ENCODE data around the gene NBEAL1.
"Not testable (repeated sequence)": the region's sequence is repeated elsewhere in the genome, so short reads cannot be mapped to it uniquely, and the experiment has no call there.

Gene NBEAL1

DNA sequence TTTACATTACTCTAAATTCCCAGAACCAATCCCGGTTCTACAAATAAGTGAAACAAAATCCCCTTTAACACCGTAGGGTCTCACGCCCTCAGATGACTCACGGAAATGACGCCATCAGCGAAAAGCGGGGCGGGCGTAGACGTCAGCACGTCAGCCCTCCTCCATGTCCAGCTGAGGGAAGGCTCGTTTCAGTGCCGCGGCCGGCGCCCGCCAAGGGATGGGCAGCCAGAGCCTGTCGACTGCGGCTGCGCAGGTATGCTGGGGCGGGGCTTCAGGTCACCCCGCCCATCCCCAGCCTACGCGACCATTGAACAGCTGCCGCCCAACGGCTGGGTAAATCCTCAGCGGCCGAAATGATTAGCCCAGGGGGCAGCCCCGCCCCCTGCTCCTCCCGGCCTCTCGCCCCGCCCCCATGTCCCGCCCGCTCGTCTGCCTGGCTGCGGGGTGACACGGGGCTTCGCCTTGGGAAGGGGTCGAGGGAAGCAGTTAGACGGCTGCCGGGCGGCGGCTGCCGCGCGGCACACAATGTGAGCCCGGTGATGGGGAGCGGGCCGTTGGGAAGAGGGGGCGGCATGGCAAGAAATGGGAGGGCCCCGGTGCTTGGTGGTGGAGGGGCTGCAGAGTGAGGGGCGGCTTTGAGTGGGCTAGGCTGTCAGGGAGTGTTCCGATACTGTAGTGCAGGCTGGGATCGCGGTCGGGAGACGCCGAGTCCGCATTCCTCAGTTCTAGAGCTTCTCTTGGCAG is at the start of gene NBEAL1:
TSS of gene NBEAL1 (plus strand) at position 420 of the 744 bp plus-strand sequence. CDS start 1,510 bp downstream, outside the sequence.
- Histone ChIP-seq H3K27ac (ENCODE audit: poor library complexity, severe bottlenecking) (peak within 1 kb of the TSS; percentile 55), H3K4me3 (ENCODE audit: severe bottlenecking) (peak within 1 kb of the TSS; percentile 65), H3K9me3 (ENCODE audit: severe bottlenecking) (no peaks in the 10 kb centered on the region), H3K4me1 (ENCODE audit: insufficient read depth, poor library complexity, severe bottlenecking) (peaks cover 10% of the 10 kb centered on the region), H3K27me3 (ENCODE audit: insufficient read depth, poor library complexity, severe bottlenecking) (no peaks in the 10 kb centered on the region), H3K36me3 (ENCODE audit: low read depth) (peaks cover 23% of the 10 kb centered on the region; the same call in 1 of the 2 replicates)
- TF ChIP-seq, protein P1, sequence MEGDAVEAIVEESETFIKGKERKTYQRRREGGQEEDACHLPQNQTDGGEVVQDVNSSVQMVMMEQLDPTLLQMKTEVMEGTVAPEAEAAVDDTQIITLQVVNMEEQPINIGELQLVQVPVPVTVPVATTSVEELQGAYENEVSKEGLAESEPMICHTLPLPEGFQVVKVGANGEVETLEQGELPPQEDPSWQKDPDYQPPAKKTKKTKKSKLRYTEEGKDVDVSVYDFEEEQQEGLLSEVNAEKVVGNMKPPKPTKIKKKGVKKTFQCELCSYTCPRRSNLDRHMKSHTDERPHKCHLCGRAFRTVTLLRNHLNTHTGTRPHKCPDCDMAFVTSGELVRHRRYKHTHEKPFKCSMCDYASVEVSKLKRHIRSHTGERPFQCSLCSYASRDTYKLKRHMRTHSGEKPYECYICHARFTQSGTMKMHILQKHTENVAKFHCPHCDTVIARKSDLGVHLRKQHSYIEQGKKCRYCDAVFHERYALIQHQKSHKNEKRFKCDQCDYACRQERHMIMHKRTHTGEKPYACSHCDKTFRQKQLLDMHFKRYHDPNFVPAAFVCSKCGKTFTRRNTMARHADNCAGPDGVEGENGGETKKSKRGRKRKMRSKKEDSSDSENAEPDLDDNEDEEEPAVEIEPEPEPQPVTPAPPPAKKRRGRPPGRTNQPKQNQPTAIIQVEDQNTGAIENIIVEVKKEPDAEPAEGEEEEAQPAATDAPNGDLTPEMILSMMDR (IDR thresholded peaks at IDR 0.05; ENCODE audit: poor library complexity, severe bottlenecking): no peak
- DNase-seq (ENCODE audit: low spot score) (peak; percentile 96), ATAC-seq (ENCODE audit: low read depth) (peak; percentile 83)

DNA sequence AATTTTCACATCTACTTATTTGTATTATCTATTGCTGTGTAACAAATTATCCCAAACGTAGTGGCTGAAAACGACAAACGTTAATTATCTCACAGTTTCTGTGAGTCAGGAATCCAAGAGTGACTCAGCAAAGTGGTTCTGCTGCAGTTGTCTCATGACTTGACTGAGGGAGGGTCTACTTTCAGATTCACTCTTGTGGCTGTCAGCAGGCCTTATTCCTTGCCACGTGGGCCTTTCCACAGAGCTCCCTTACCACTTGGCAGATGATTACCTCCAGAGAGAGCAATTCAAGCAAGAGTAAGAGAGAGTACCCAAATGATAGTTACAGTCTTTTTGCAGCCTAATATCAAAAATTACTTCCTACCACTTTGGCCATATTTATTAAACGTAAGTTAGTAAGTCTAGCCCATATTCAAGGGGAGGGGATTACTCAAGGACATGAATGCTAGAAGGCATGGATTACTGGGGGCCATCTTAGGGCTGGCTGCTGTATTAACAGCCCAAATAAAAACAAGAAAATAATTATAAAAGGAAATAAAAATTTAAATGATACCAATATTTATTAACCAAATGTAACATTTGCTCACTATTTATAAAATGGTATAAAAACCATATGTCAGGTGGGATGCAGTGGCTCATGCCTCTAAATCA is 48.7 kb upstream of the NBEAL1 start:
- Histone ChIP-seq H3K4me1 (ENCODE audit: insufficient read depth, poor library complexity, severe bottlenecking) (no peaks in the 10 kb centered on the region), H3K36me3 (ENCODE audit: low read depth) (peaks cover 13% of the 10 kb centered on the region; the same call in 1 of the 2 replicates), H3K27me3 (ENCODE audit: insufficient read depth, poor library complexity, severe bottlenecking) (no peaks in the 10 kb centered on the region), H3K27ac (ENCODE audit: poor library complexity, severe bottlenecking) (no peak overlapping the region), H3K9me3 (ENCODE audit: severe bottlenecking) (no peaks in the 10 kb centered on the region), H3K4me3 (ENCODE audit: severe bottlenecking) (no peak overlapping the region)
- ATAC-seq (ENCODE audit: low read depth) (no peak), DNase-seq (ENCODE audit: low spot score) (no peak)
- TF ChIP-seq, protein P1 (IDR thresholded peaks at IDR 0.05; ENCODE audit: poor library complexity, severe bottlenecking): no peak

DNA sequence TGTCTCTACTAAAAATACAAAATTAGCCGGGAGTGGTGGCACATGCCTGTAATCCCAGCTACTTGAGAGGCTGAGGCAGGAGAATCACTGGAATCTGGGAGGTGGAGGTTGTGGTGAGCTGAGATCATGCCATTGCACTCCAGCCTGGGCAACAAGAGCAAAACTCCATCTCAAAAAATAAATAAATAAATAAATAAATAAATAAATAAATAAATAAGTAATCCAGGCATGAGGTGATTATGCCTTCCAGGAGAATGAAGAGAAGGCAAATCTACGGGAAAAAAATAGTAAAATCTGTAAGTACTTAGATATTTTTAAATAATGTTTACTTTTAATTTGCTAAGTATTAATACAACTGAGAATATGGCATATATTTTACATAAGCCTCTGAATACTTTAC is 45.3 kb upstream of the NBEAL1 start:
- not testable (repeated sequence) for H3K27me3 ChIP-seq (ENCODE audit: insufficient read depth, poor library complexity, severe bottlenecking); H3K27ac ChIP-seq (ENCODE audit: poor library complexity, severe bottlenecking); H3K9me3 ChIP-seq (ENCODE audit: severe bottlenecking); ATAC-seq (ENCODE audit: low read depth); H3K36me3 ChIP-seq (ENCODE audit: low read depth); DNase-seq (ENCODE audit: low spot score); H3K4me3 ChIP-seq (ENCODE audit: severe bottlenecking); H3K4me1 ChIP-seq (ENCODE audit: insufficient read depth, poor library complexity, severe bottlenecking)

DNA sequence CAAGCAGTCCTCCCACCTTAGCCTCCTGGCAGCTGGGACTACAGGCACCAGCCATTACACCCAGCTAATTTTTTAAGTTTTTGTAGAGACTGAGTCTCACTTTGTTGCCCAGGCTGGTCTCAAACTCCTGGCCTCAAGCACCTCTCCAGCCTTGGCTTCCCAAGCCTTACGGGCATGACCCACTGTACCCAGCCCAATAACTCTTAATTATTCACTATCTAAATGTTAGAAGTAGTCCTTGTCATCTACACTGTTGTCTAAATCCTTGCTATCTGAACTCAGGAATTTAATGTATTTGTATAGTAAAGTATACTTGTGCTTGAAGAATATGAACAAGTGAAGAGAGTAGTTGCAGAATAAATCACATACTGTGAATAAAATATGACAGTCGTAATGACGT is 37.9 kb upstream of the NBEAL1 start:
- H3K27me3 ChIP-seq (ENCODE audit: insufficient read depth, poor library complexity, severe bottlenecking): no peaks in the 10 kb centered on the region
- TF ChIP-seq, protein P1 (IDR thresholded peaks at IDR 0.05; ENCODE audit: poor library complexity, severe bottlenecking): no peak
- no peak for DNase-seq (ENCODE audit: low spot score)
- no peaks in the 10 kb centered on the region for H3K9me3 ChIP-seq (ENCODE audit: severe bottlenecking)
- no peak overlapping the region for H3K27ac ChIP-seq (ENCODE audit: poor library complexity, severe bottlenecking)
- no peak overlapping the region for H3K4me3 ChIP-seq (ENCODE audit: severe bottlenecking)
- no peak for ATAC-seq (ENCODE audit: low read depth)
- H3K4me1 ChIP-seq (ENCODE audit: insufficient read depth, poor library complexity, severe bottlenecking): no peaks in the 10 kb centered on the region
- 0 out of 2 replicates have a peak, but pooled peaks cover 2% of the 10 kb centered on the region for H3K36me3 ChIP-seq (ENCODE audit: low read depth)

DNA sequence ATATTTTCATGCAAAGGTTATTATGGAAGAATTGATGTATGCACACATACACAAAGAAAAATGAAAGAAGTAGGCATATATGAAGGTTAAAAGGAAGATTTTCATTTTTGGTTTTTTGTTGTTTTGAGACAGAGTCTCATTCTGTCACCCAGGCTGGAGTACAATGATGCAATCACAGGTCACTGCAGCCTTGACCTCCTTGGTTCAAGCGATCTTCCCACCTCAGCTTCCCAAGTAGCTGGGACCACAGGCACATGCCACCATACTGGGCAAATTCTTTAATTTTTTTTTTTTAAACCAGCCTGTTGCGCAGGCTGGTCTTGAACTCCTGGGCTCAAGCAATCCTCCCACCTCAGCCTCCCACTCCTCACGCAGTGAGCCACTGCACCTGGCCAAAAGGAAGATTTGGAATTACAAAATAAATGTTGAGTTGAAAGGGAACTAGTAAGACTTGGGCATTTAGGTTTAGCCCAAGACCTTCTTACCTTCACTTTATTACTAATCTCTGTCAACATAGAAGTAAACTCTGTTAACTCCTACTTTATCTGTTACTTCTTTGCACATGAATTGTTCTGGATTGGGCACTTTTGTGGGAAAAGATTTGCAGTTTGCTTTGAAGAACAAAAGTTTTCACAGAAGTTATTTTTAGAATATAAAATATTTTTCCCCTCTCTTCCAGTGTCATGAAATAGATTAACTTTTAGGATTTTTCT is 31.7 kb upstream of the NBEAL1 start:
- Histone ChIP-seq H3K27me3 (ENCODE audit: insufficient read depth, poor library complexity, severe bottlenecking) (no peaks in the 10 kb centered on the region), H3K36me3 (ENCODE audit: low read depth) (peaks cover 10% of the 10 kb centered on the region), H3K27ac (ENCODE audit: poor library complexity, severe bottlenecking) (no peak overlapping the region), H3K4me1 (ENCODE audit: insufficient read depth, poor library complexity, severe bottlenecking) (no peaks in the 10 kb centered on the region), H3K9me3 (ENCODE audit: severe bottlenecking) (no peaks in the 10 kb centered on the region), H3K4me3 (ENCODE audit: severe bottlenecking) (no peak overlapping the region)
- TF ChIP-seq, protein P1 (IDR thresholded peaks at IDR 0.05; ENCODE audit: poor library complexity, severe bottlenecking): no peak
- DNase-seq (ENCODE audit: low spot score) (no peak), ATAC-seq (ENCODE audit: low read depth) (no peak)

All from RWPE2 (cell line).